Renal cortical epithelial cell (primary cell): ENCODE data around the gene EPS15. TPM values are rescaled to one million over a fixed set of nuclear protein-coding genes. Genes with fewer than 3 reads are reported as not detected.

Experiments
- DNase-seq: peaks from one replicate; pipeline ENCODE4 v3.0.0-alpha.2; 2011; ENCODE audit warnings: low read depth
- total RNA-seq: library from RNA; depleted of rRNA; stranded (reverse); fragments of >200 nt; gene quantifications from 2 replicates; pipeline ENCODE4 v1.2.3, GENCODE V29; 2014

Gene EPS15
- total RNA-seq, 1 donor from 2014 or later: 67.6 TPM

GRCh38 chr1:51336004-51336403 is 183.1 kb downstream of the EPS15 start:
- DNase-seq: no peak

- peak; percentile 84 for DNase-seq
Observed at GRCh38 chr1:51331206-51332100, 187.6 kb downstream of the EPS15 start.

GRCh38 chr1:51330331-51331201 is 188.5 kb downstream of the EPS15 start, which contains the start of gene TTC39A:
Gene TTC39A, minus strand, starts transcription at chr1:51330562. Its CDS starts 85 bp downstream, at chr1:51330477.
- DNase-seq: no peak

- DNase-seq: no peak
Observed at GRCh38 chr1:51329443-51330325, 189.4 kb downstream of the EPS15 start.

- DNase-seq: no peak
Observed at GRCh38 chr1:51328926-51329325, 190.1 kb downstream of the EPS15 start.

- DNase-seq: no peak
Observed at GRCh38 chr1:51328279-51328678, 190.8 kb downstream of the EPS15 start.

- DNase-seq: no peak
Observed at GRCh38 chr1:51327386-51327785, 191.7 kb downstream of the EPS15 start.

GRCh38 chr1:51326839-51327238 is 192.2 kb downstream of the EPS15 start:
- no peak for DNase-seq

- no peak for DNase-seq
Observed at GRCh38 chr1:51325878-51326755, 192.9 kb downstream of the EPS15 start.

- DNase-seq: no peak
Observed at GRCh38 chr1:51325391-51325790, 193.7 kb downstream of the EPS15 start.

- DNase-seq: peak; percentile 66
Observed at GRCh38 chr1:51325011-51325385, 194.1 kb downstream of the EPS15 start.

- peak; percentile 95 for DNase-seq
Observed at GRCh38 chr1:51324251-51325010, 194.6 kb downstream of the EPS15 start.

- peak; percentile 58 for DNase-seq
Observed at GRCh38 chr1:51323778-51324177, 195.3 kb downstream of the EPS15 start.

GRCh38 chr1:51322417-51323101 is 196.5 kb downstream of the EPS15 start:
- no peak for DNase-seq

- DNase-seq: no peak
Observed at GRCh38 chr1:51321924-51322280, 197.2 kb downstream of the EPS15 start.

GRCh38 chr1:51320967-51321923 is 197.8 kb downstream of the EPS15 start:
- no peak for DNase-seq

- DNase-seq: no peak
Observed at GRCh38 chr1:51317798-51318197, 201.3 kb downstream of the EPS15 start.

GRCh38 chr1:51316846-51317120 is 202.3 kb downstream of the EPS15 start:
- peak; percentile 91 for DNase-seq
